Kidney (tissue), 14 donors: ENCODE measurements around the gene KRTAP9-2. TPM values are rescaled to one million over a fixed set of nuclear protein-coding genes. Genes with fewer than 3 reads are reported as not detected.
"Not testable (repeated sequence)": the region's sequence is repeated elsewhere in the genome, so short reads cannot be mapped to it uniquely, and the experiment has no call there.

Source experiments
- DNase-seq, 5 donors: peaks; one replicate each; pipeline ENCODE4 v3.0.0-alpha.2; 2013 to 2020
- FAIRE-seq: peaks from 2 replicates; lab custom pipeline; 2012; peaks lifted over from hg19 to GRCh38; lab: Jason Lieb, UNC
- H3K27ac ChIP-seq, 2 donors: one replicate each; pipeline ENCODE4 v1.7.0; 2013; ENCODE audit warnings: low read depth in 2 of 2, low read length in 2 of 2, inconsistent platforms in 1 of 2
- H3K27me3 ChIP-seq: one replicate; pipeline ENCODE4 v1.7.1; 2013; ENCODE audit warnings: low read length, inconsistent platforms; ENCODE audit not compliant: control insufficient read depth, insufficient read depth
- H3K36me3 ChIP-seq, 3 donors: one replicate each; pipeline versions ENCODE4 v1.7.0 to v1.7.1; 2013; ENCODE audit warnings: low read length in 3 of 3, control low read depth in 1 of 3, inconsistent platforms in 1 of 3; ENCODE audit not compliant: insufficient read depth in 3 of 3, control insufficient read depth in 2 of 3
- H3K4me1 ChIP-seq, 3 donors: one replicate each; pipeline versions ENCODE4 v1.7.0 to v1.7.1; 2013; ENCODE audit warnings: low read length in 3 of 3, inconsistent platforms in 1 of 3, low read depth in 1 of 3; ENCODE audit not compliant: control insufficient read depth in 2 of 3, insufficient read depth in 2 of 3
- H3K4me3 ChIP-seq, 3 donors: one replicate each; pipeline versions ENCODE4 v1.7.0 to v1.8.1; 2013; ENCODE audit warnings: low read length in 3 of 3, control low read depth in 1 of 3, inconsistent platforms in 1 of 3
- H3K9ac ChIP-seq, 3 donors: one replicate each; pipeline versions ENCODE4 v1.7.0 to v1.7.1; 2013; ENCODE audit warnings: low read length in 3 of 3, control low read depth in 1 of 3, inconsistent platforms in 1 of 3
- H3K9me3 ChIP-seq, 3 donors: one replicate each; pipeline versions ENCODE4 v1.7.0 to v1.7.1; 2013; ENCODE audit warnings: low read length in 3 of 3, control low read depth in 1 of 3, inconsistent platforms in 1 of 3; ENCODE audit not compliant: control insufficient read depth in 2 of 3, insufficient read depth in 1 of 3
- CTCF ChIP-seq: IDR thresholded peaks from 3 replicates; pipeline ENCODE4 v1.5.1; 2012; ENCODE audit warnings: mild to moderate bottlenecking, moderate library complexity, borderline replicate concordance; ENCODE audit not compliant: insufficient read depth; ENCODE audit errors: extremely low read depth
- intact Hi-C: fragments of 100-400 bp; cut with DNase I; formaldehyde crosslinking; loops from one replicate; pipeline ENCODE4 v1.11.1; 2022
- polyA plus RNA-seq: library from polyadenylated mRNA; stranded (reverse); fragments of 350-450 nt; fragmentation: Illumina TruSeq; extraction: RNeasy Lipid Tissue Mini Kit (QIAGEN cat#74804); gene quantifications from one replicate; pipeline ENCODE4 v1.2.3, GENCODE V29; 2014; ENCODE audit warnings: low read depth, low replicate concordance; ENCODE audit not compliant: insufficient read depth
- total RNA-seq: library from RNA; stranded (reverse); fragmentation: NEBNext Ultra II Directional; extraction: Animal tissue kit (Norgen Biotek cat#: 25700); gene quantifications from one replicate; pipeline ENCODE4 v1.2.1, GENCODE V29; 2021
- donor health status: control.
- donor health status: control.
- donor health status: control.
- donor health status: control.
- donor health status: control.
- donor health status: DM: yes; HTN: yes; CAD: no.
- donor health status: Normal renal cell carcinoma (clear cell type).

KRTAP9-2 gene
- total and polyA plus RNA-seq, 2 donors from 2014 or later = not detected

GRCh38 chr17:41267711-41268110 lies 41.3 kb downstream of the KRTAP9-2 start:
- no peak for FAIRE-seq

GRCh38 chr17:41271323-41271722 lies 44.9 kb downstream of the KRTAP9-2 start:
- intact Hi-C loops, H3K9ac ChIP-seq, H3K9me3 ChIP-seq, H3K36me3 ChIP-seq, H3K4me1 ChIP-seq, FAIRE-seq, H3K4me3 ChIP-seq, H3K27ac ChIP-seq, DNase-seq, H3K27me3 ChIP-seq: not testable (repeated sequence)

More at GRCh38 chr17:41267711-41268110, 41.3 kb downstream of the KRTAP9-2 start:
- Histone ChIP-seq H3K36me3 (no peaks in the 10 kb centered on the region), H3K9ac (no peak overlapping the region), H3K9me3 (no peaks in the 10 kb centered on the region), H3K4me1 (no peaks in the 10 kb centered on the region), H3K27me3 (no peaks in the 10 kb centered on the region), H3K4me3 (no peak overlapping the region), H3K27ac (no peak overlapping the region)
- no peak for TF ChIP-seq CTCF
- DNase-seq = no peak
- intact Hi-C loops = no loop called here

DNA sequence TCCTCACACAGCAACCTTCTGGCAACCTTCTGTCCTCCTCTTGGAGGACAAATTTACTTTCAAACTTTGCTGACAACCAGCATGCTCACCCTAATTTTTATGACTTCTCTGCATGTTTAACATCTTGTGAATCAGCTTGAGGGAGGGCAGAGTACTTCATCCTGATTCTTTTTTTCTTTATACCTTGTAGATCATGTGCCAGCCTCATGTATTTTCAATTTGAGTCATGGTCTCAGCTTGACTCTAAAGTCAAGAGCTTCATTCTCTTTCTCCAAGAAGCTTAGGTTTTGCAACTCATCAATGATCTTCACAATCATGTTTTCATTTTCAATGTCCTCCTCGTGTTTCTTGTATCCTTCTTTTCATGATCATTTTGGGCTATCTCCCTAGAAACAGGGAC lies 45.4 kb downstream of the KRTAP9-2 start:
- Histone ChIP-seq H3K9ac (no peak overlapping the region), H3K4me1 (no peaks in the 10 kb centered on the region), H3K27ac (no peak overlapping the region), H3K27me3 (no peaks in the 10 kb centered on the region), H3K9me3 (no peaks in the 10 kb centered on the region), H3K36me3 (no peaks in the 10 kb centered on the region), H3K4me3 (no peak overlapping the region)
- no peak for TF ChIP-seq CTCF
- intact Hi-C loops = no loop called here
- FAIRE-seq (no peak), DNase-seq (no peak)

- H3K4me3 ChIP-seq, FAIRE-seq, H3K27ac ChIP-seq, H3K9me3 ChIP-seq, DNase-seq, H3K27me3 ChIP-seq, H3K36me3 ChIP-seq, H3K4me1 ChIP-seq, H3K9ac ChIP-seq, intact Hi-C loops: not testable (repeated sequence)
These were observed 49.3 kb downstream of the KRTAP9-2 start, which contains the start of gene KRTAP9-7 for GRCh38 chr17:41275648-41276190. Gene KRTAP9-7, plus strand, starts transcription at chr17:41275698. Its CDS starts 0 bp downstream, at chr17:41275698.

Other genes with a start within 250 kb of the KRTAP9-2 start
Only the 30 nearest of the 41 such genes appear.
- gene KRTAP2-1, start 179.3 kb upstream of the KRTAP9-2 start, total RNA-seq = not detected
- not detected for gene KRTAP2-1, start 179.3 kb upstream of the KRTAP9-2 start, polyA plus RNA-seq
- gene KRTAP2-2, start 171.4 kb upstream of the KRTAP9-2 start, total RNA-seq = not detected
- gene KRTAP2-2, start 171.4 kb upstream of the KRTAP9-2 start, polyA plus RNA-seq = not detected
- gene KRTAP2-3, start 166.5 kb upstream of the KRTAP9-2 start, total RNA-seq = 0.28 TPM
- gene KRTAP2-3, start 166.5 kb upstream of the KRTAP9-2 start, polyA plus RNA-seq = not detected
- not detected for gene KRTAP2-4, start 160.8 kb upstream of the KRTAP9-2 start, total RNA-seq
- gene KRTAP2-4, start 160.8 kb upstream of the KRTAP9-2 start, polyA plus RNA-seq = not detected
- gene KRTAP4-7, start 142.5 kb upstream of the KRTAP9-2 start, total RNA-seq = not detected
- not detected for gene KRTAP4-7, start 142.5 kb upstream of the KRTAP9-2 start, polyA plus RNA-seq
- not detected for gene KRTAP4-8, start 128.5 kb upstream of the KRTAP9-2 start, total RNA-seq
- gene KRTAP4-8, start 128.5 kb upstream of the KRTAP9-2 start, polyA plus RNA-seq = not detected
- gene KRTAP4-16, start 124.4 kb upstream of the KRTAP9-2 start, total RNA-seq = not detected
- gene KRTAP4-16, start 124.4 kb upstream of the KRTAP9-2 start, polyA plus RNA-seq = not detected
- gene KRTAP4-9, start 121.3 kb upstream of the KRTAP9-2 start, total RNA-seq = not detected
- not detected for gene KRTAP4-9, start 121.3 kb upstream of the KRTAP9-2 start, polyA plus RNA-seq
- gene KRTAP4-11, start 108.3 kb upstream of the KRTAP9-2 start, total RNA-seq = not detected
- not detected for gene KRTAP4-11, start 108.3 kb upstream of the KRTAP9-2 start, polyA plus RNA-seq
- not detected for gene KRTAP4-12, start 102.5 kb upstream of the KRTAP9-2 start, total RNA-seq
- gene KRTAP4-12, start 102.5 kb upstream of the KRTAP9-2 start, polyA plus RNA-seq = not detected
- not detected for gene KRTAP4-6, start 86.1 kb upstream of the KRTAP9-2 start, total RNA-seq
- not detected for gene KRTAP4-6, start 86.1 kb upstream of the KRTAP9-2 start, polyA plus RNA-seq
- gene KRTAP4-5, start 76.8 kb upstream of the KRTAP9-2 start, total RNA-seq = not detected
- not detected for gene KRTAP4-5, start 76.8 kb upstream of the KRTAP9-2 start, polyA plus RNA-seq
- not detected for gene KRTAP4-4, start 65.9 kb upstream of the KRTAP9-2 start, total RNA-seq
- gene KRTAP4-4, start 65.9 kb upstream of the KRTAP9-2 start, polyA plus RNA-seq = not detected
- not detected for gene KRTAP4-3, start 58.4 kb upstream of the KRTAP9-2 start, total RNA-seq
- gene KRTAP4-3, start 58.4 kb upstream of the KRTAP9-2 start, polyA plus RNA-seq = not detected
- not detected for gene KRTAP4-2, start 48.4 kb upstream of the KRTAP9-2 start, total RNA-seq
- not detected for gene KRTAP4-2, start 48.4 kb upstream of the KRTAP9-2 start, polyA plus RNA-seq
- not detected for gene KRTAP4-1, start 41.7 kb upstream of the KRTAP9-2 start, total RNA-seq
- gene KRTAP4-1, start 41.7 kb upstream of the KRTAP9-2 start, polyA plus RNA-seq = not detected
- not detected for gene KRTAP9-1, start 36.8 kb upstream of the KRTAP9-2 start, total RNA-seq
- not detected for gene KRTAP9-1, start 36.8 kb upstream of the KRTAP9-2 start, polyA plus RNA-seq
- gene KRTAP9-3, start 5.8 kb downstream of the KRTAP9-2 start, total RNA-seq = not detected
- gene KRTAP9-3, start 5.8 kb downstream of the KRTAP9-2 start, polyA plus RNA-seq = not detected
- not detected for gene KRTAP9-8, start 11.4 kb downstream of the KRTAP9-2 start, total RNA-seq
- not detected for gene KRTAP9-8, start 11.4 kb downstream of the KRTAP9-2 start, polyA plus RNA-seq
- not detected for gene KRTAP9-4, start 23.0 kb downstream of the KRTAP9-2 start, total RNA-seq
- gene KRTAP9-4, start 23.0 kb downstream of the KRTAP9-2 start, polyA plus RNA-seq = not detected
- not detected for gene KRTAP9-9, start 28.7 kb downstream of the KRTAP9-2 start, total RNA-seq
- gene KRTAP9-9, start 28.7 kb downstream of the KRTAP9-2 start, polyA plus RNA-seq = not detected
- not detected for gene KRTAP9-6, start 38.7 kb downstream of the KRTAP9-2 start, total RNA-seq
- gene KRTAP9-6, start 38.7 kb downstream of the KRTAP9-2 start, polyA plus RNA-seq = not detected
- gene KRTAP9-7, start 49.0 kb downstream of the KRTAP9-2 start, total RNA-seq = not detected
- gene KRTAP9-7, start 49.0 kb downstream of the KRTAP9-2 start, polyA plus RNA-seq = not detected
- gene KRTAP29-1, start 76.2 kb downstream of the KRTAP9-2 start, total RNA-seq = not detected
- not detected for gene KRTAP29-1, start 76.2 kb downstream of the KRTAP9-2 start, polyA plus RNA-seq
- gene KRTAP16-1, start 82.7 kb downstream of the KRTAP9-2 start, total RNA-seq = not detected
- not detected for gene KRTAP16-1, start 82.7 kb downstream of the KRTAP9-2 start, polyA plus RNA-seq
- gene KRTAP17-1, start 89.1 kb downstream of the KRTAP9-2 start, total RNA-seq = not detected
- gene KRTAP17-1, start 89.1 kb downstream of the KRTAP9-2 start, polyA plus RNA-seq = not detected
- gene KRT33A, start 124.2 kb downstream of the KRTAP9-2 start, total RNA-seq = not detected
- gene KRT33A, start 124.2 kb downstream of the KRTAP9-2 start, polyA plus RNA-seq = not detected
- gene KRT33B, start 143.2 kb downstream of the KRTAP9-2 start, total RNA-seq = not detected
- not detected for gene KRT33B, start 143.2 kb downstream of the KRTAP9-2 start, polyA plus RNA-seq
- gene KRT34, start 155.7 kb downstream of the KRTAP9-2 start, total RNA-seq = not detected
- gene KRT34, start 155.7 kb downstream of the KRTAP9-2 start, polyA plus RNA-seq = not detected
- not detected for gene KRT31, start 171.0 kb downstream of the KRTAP9-2 start, total RNA-seq
- not detected for gene KRT31, start 171.0 kb downstream of the KRTAP9-2 start, polyA plus RNA-seq